ENCODE measurements around the gene RETN. TPM values are rescaled to one million over a fixed set of nuclear protein-coding genes. Genes with fewer than 3 reads are reported as not detected.
"Not testable (repeated sequence)": the region's sequence is repeated elsewhere in the genome, so short reads cannot be mapped to it uniquely, and the experiment has no call there.

Gene RETN
- total RNA-seq, 2 experiments from 2014 or later, result not detected

GRCh38 chr19:7642295-7643030, 26.4 kb upstream of the RETN start:
- Mint-ChIP-seq H3K27me3 (no peaks in the 10 kb centered on the region), H3K9me3 (ENCODE audit: low read depth) (peaks cover 5% of the 10 kb centered on the region), H3K27ac (no peak overlapping the region), H3K4me3 (no peak overlapping the region), H3K36me3 (peaks cover 18% of the 10 kb centered on the region), H3K4me1 (peaks cover 15% of the 10 kb centered on the region)
- DNase-seq (no peak), ATAC-seq (no peak)
- CTCF ChIA-PET, result interaction anchor here (1.3 kb wide), 1 partner anchor 10 kb away, joined by 3 read pairs; no protein-coding TSS in a partner anchor

DNA sequence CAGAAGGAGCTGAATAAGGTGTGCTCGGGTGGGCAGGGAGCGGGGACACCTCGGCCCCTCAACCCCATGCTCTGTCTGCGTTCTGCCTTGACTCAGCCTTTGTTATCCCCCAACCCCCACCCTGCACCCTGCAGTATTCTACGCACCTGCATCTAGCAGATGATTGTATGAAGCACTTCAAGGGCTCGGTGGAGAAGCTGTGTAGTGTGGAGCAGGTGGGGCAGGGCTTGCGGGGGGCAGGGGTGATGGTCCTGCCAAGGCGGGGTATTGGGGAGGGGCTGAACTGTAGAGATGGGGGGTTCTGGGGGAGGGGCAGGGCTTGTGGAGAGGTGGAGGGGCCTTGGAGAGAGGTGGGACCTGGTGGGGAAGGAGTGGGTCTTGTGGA, 25.8 kb upstream of the RETN start:
- DNase-seq, result no peak
- no peak for ATAC-seq
- Mint-ChIP-seq H3K36me3 (peaks cover 20% of the 10 kb centered on the region), H3K27ac (no peak overlapping the region), H3K4me1 (peaks cover 10% of the 10 kb centered on the region), H3K4me3 (no peak overlapping the region), H3K9me3 (ENCODE audit: low read depth) (peaks cover 5% of the 10 kb centered on the region), H3K27me3 (no peaks in the 10 kb centered on the region)
- CTCF ChIA-PET, result interaction anchor here (1.3 kb wide), 1 partner anchor 10 kb away, joined by 3 read pairs; no protein-coding TSS in a partner anchor

- peak; percentile 55 for DNase-seq
- H3K4me1 Mint-ChIP-seq; H3K27me3 Mint-ChIP-seq; H3K9me3 Mint-ChIP-seq (ENCODE audit: low read depth); ATAC-seq; CTCF ChIA-PET; H3K4me3 Mint-ChIP-seq; H3K27ac Mint-ChIP-seq: not testable (repeated sequence)
- peaks cover 20% of the 10 kb centered on the region for H3K36me3 Mint-ChIP-seq
These were observed 25.0 kb upstream of the RETN start for GRCh38 chr19:7643629-7644549.

DNA sequence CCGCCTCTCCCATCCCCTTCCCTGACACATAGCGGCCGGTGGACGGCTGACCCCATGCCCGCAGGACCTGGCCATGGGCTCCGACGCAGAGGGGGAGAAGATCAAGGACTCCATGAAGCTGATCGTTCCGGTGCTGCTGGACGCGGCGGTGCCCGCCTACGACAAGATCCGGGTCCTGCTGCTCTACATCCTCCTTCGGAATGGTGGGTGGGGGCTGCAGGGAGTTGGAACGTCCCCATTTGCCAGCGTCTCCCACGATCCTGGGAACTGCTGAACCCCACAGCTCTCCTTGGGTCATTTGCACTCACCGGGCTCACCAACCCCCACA, 24.3 kb upstream of the RETN start:
- CTCF ChIA-PET, result no interaction called here
- ATAC-seq (no peak), DNase-seq (no peak)
- Mint-ChIP-seq H3K27ac (no peak overlapping the region), H3K9me3 (ENCODE audit: low read depth) (peaks cover 5% of the 10 kb centered on the region), H3K4me1 (peaks cover 7% of the 10 kb centered on the region), H3K4me3 (no peak overlapping the region), H3K27me3 (no peaks in the 10 kb centered on the region), H3K36me3 (peaks cover 18% of the 10 kb centered on the region)

GRCh38 chr19:7645163-7645562, 23.7 kb upstream of the RETN start:
- DNase-seq, result no peak
- H3K9me3 Mint-ChIP-seq (ENCODE audit: low read depth), result peaks cover under 1% of the 10 kb centered on the region
- CTCF ChIA-PET, result no interaction called here
- H3K27me3 Mint-ChIP-seq, result no peaks in the 10 kb centered on the region
- no peak overlapping the region for H3K27ac Mint-ChIP-seq
- peaks cover under 1% of the 10 kb centered on the region for H3K4me1 Mint-ChIP-seq
- ATAC-seq, result no peak
- no peak overlapping the region for H3K4me3 Mint-ChIP-seq
- peaks cover 11% of the 10 kb centered on the region for H3K36me3 Mint-ChIP-seq

- Mint-ChIP-seq H3K9me3 (ENCODE audit: low read depth) (no peaks in the 10 kb centered on the region), H3K27ac (peak overlapping the region; percentile 45), H3K27me3 (peaks cover under 1% of the 10 kb centered on the region), H3K4me3 (no peak overlapping the region), H3K36me3 (peaks cover 8% of the 10 kb centered on the region), H3K4me1 (no peaks in the 10 kb centered on the region)
- ATAC-seq (no peak), DNase-seq (no peak)
- CTCF ChIA-PET, result no interaction called here
These were observed 23.0 kb upstream of the RETN start for GRCh38 chr19:7645656-7646425.

DNA sequence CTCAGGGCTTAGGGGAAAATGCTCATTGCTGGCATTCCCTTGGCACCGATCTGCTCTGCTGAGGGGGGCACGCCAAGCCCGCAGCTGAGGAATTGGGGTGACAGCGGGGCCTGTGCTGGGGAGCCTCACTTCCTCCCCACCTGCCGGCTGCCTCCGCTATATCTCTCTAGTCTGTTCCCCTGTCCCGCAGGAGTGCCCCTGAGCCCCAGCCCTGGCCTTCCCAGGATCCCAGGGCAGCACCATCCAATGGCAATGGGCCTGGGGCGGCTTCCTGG, 22.5 kb upstream of the RETN start:
- H3K27ac Mint-ChIP-seq, result no peak overlapping the region
- peaks cover 2% of the 10 kb centered on the region for H3K27me3 Mint-ChIP-seq
- ATAC-seq, result no peak
- no peaks in the 10 kb centered on the region for H3K4me1 Mint-ChIP-seq
- H3K9me3 Mint-ChIP-seq (ENCODE audit: low read depth), result no peaks in the 10 kb centered on the region
- DNase-seq, result no peak
- peaks cover 8% of the 10 kb centered on the region for H3K36me3 Mint-ChIP-seq
- no peak overlapping the region for H3K4me3 Mint-ChIP-seq
- CTCF ChIA-PET, result no interaction called here

GRCh38 chr19:7647156-7647555, 21.7 kb upstream of the RETN start:
- H3K4me3 Mint-ChIP-seq, result no peak overlapping the region
- peaks cover 3% of the 10 kb centered on the region for H3K4me1 Mint-ChIP-seq
- H3K27me3 Mint-ChIP-seq, result peaks cover 2% of the 10 kb centered on the region
- ATAC-seq, result no peak
- DNase-seq, result no peak
- CTCF ChIA-PET, result no interaction called here
- no peak overlapping the region for H3K27ac Mint-ChIP-seq
- no peaks in the 10 kb centered on the region for H3K9me3 Mint-ChIP-seq (ENCODE audit: low read depth)
- peaks cover 8% of the 10 kb centered on the region for H3K36me3 Mint-ChIP-seq

GRCh38 chr19:7648265-7649014, 20.4 kb upstream of the RETN start:
- H3K9me3 Mint-ChIP-seq (ENCODE audit: low read depth), result no peaks in the 10 kb centered on the region
- peaks cover 2% of the 10 kb centered on the region for H3K27me3 Mint-ChIP-seq
- H3K4me1 Mint-ChIP-seq, result peaks cover 9% of the 10 kb centered on the region
- no peak overlapping the region for H3K27ac Mint-ChIP-seq
- ATAC-seq (no peak), DNase-seq (no peak)
- H3K36me3 Mint-ChIP-seq, result peaks cover 8% of the 10 kb centered on the region
- H3K4me3 Mint-ChIP-seq, result no peak overlapping the region
- CTCF ChIA-PET, result interaction anchor here (2.2 kb wide), 1 partner anchor 32 kb away, joined by 11 read pairs; the partner anchor contains the start of gene TRAPPC5

DNA sequence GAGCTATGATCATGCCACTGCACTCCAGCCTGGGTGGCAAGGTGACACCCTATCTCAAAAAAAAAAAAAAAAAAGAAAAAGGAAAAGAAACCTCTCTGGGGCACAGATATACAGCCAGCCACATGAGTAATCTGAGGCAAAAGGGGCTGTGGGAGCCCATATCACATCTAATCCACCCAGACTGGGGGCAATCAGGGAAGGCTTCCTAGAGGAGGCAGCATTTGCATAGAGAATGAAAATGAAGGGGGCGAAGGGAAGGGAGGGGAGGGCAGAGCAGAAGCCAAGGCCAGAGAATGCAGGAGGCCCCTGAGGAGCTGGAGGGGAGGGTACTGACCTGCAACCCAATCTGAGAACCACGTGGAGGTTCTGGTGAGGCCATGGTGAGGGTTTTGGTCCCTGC, 18.7 kb upstream of the RETN start:
- H3K4me3 Mint-ChIP-seq, result no peak overlapping the region
- H3K36me3 Mint-ChIP-seq, result peaks cover 6% of the 10 kb centered on the region
- H3K4me1 Mint-ChIP-seq, result peaks cover 9% of the 10 kb centered on the region
- no peaks in the 10 kb centered on the region for H3K9me3 Mint-ChIP-seq (ENCODE audit: low read depth)
- CTCF ChIA-PET, result interaction anchor here (1.3 to 1.5 kb wide), 2 partner anchors 28 to 82 kb away, joined by 3 to 5 read pairs; no protein-coding TSS in a partner anchor
- no peak for ATAC-seq
- peaks cover 2% of the 10 kb centered on the region for H3K27me3 Mint-ChIP-seq
- DNase-seq, result no peak
- no peak overlapping the region for H3K27ac Mint-ChIP-seq

DNA sequence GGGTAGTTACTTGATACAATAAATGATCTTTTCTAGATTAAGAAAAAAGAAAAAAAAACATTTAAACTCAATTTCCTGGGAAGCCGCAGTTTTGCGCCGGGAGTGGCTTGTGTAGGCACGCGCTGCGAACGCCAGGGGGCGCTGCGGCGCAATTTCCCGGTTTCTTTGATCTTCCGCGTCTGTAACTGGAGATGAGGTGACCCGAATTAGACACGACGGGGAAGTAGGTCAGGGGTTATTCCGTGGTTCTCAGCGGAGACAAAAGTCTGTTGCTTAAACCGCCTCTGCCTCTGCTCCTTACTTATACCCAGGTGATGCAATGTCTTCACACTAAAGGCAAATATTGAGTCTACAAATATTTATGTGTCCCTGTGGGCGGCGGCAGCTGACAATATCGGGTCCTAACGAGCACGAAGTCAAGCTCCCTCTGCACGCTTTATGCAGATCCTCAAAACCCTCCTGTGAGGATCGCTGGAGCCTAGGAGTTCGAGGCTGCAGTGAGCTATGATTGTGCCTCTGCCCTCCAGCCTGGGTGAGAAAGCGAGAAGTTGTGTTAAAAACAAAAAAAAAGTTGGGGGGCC, 16.7 kb upstream of the RETN start:
- H3K9me3 Mint-ChIP-seq (ENCODE audit: low read depth), result no peaks in the 10 kb centered on the region
- peaks cover 2% of the 10 kb centered on the region for H3K27me3 Mint-ChIP-seq
- H3K36me3 Mint-ChIP-seq, result peaks cover 2% of the 10 kb centered on the region
- ATAC-seq (peak; percentile 93), DNase-seq (peak; percentile 88)
- peaks cover 12% of the 10 kb centered on the region for H3K4me1 Mint-ChIP-seq
- H3K27ac Mint-ChIP-seq, result peak overlapping the region; percentile 62
- H3K4me3 Mint-ChIP-seq, result peak overlapping the region; percentile 63
- CTCF ChIA-PET, result interaction anchor here (0.6 to 3.9 kb wide), 16 partner anchors 9 to 154 kb away, joined by 3 to 38 read pairs (median 7); partner anchors contain the start of genes PET100, RETN, TRAPPC5 and XAB2

DNA sequence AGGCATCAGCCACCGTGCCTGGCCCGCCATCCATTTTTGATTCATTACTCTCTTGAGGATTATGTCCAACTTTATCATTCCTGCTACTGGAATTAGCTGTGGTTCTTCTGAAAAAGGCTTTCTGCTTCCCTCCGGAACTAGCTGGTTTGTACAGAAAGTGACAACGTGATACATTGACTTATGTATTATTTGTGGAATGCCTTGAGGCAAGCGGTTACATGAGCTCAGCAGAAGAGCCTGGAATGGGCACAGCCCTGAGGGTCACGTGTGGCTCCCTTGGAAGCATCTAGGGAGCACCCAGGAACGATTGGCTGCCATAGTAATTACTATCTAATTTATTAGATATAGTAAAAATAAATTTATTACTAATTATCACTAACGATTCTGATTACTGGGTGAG, 14.4 kb upstream of the RETN start:
- DNase-seq (no peak), ATAC-seq (no peak)
- Mint-ChIP-seq H3K4me3 (no peak overlapping the region), H3K4me1 (peaks cover 29% of the 10 kb centered on the region), H3K9me3 (ENCODE audit: low read depth) (no peaks in the 10 kb centered on the region), H3K27me3 (peaks cover 2% of the 10 kb centered on the region), H3K36me3 (no peaks in the 10 kb centered on the region), H3K27ac (no peak overlapping the region)
- CTCF ChIA-PET, result interaction anchor here (1.0 to 4.8 kb wide), 5 partner anchors 26 to 552 kb away, joined by 3 to 38 read pairs (median 4); partner anchors contain the start of gene TRAPPC5

Data from activated CD8-positive, alpha-beta memory T cell treated with anti-CD3 and anti-CD28 coated beads, Interleukin-2, amount 10 ng/mL, durations not matched to agents 7 days and 5 days (primary cell).